HG02588 (cell line): Measurements from ENCODE around the gene RUNX1.

Experiments
- ATAC-seq: cut with Tn5 transposase; IDR thresholded peaks from one replicate; pipeline ENCODE4 v1.9.1; 2021; ENCODE audit warnings: mild to moderate bottlenecking, moderate library complexity; ENCODE audit not compliant: unreplicated experiment

The RUNX1 gene

DNA sequence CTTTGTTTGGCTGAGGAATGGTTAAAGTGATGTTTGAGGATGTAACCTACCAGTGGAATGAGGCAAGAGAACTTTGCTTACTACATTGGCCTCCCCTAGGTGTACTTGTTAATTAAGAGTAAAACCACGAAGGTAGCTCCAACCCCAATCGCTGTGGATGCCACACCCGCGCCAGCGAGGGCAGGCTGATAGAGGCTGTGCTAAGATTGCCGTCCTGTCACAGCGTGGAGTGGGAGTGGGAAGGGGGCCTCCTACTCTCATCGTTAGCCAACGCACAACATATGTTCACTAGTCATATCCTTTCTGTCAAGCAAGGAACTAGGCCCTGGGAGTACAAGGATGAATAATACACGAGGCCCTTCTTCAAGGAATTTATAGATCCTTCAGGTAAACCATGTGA is 99.6 kb downstream of the RUNX1 start:
- no peak for ATAC-seq

DNA sequence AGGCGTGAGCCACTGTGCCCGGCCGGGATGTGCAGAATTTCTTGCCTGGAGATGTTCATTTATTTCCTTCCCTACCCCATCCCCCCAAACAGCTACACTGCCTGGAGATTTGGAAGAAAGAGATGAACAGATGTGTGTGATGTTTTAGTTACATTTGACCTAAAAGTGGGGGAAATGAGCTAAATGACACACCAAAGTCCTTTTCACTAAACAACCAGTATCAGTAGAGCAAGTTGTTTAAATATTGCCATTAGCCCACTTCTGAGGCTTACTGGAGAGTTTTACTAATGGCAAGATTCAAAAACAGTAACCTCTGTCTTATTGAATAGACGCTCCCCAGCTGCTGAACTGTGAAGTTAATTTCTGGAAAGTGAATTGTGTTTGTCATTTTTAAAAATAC is 100.1 kb downstream of the RUNX1 start:
- no peak for ATAC-seq

DNA sequence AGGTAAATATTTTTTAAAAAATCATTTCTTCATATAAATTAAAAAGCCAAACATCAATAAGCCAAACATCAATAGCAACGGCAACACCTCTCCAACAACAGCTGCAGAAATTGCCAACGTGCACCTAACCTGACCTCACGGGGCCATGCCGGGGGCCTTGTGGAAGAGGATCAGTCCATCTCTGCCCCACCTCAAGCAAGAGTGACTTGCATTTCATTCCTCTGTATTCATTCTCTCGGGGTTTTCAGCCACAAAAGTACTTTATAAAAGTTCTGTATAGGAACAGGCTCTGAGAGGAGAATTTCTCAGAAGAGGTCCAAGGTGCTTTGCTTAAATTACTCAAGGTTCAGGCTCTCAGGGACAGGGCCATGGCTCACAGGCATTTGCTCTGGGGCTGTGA is 100.9 kb downstream of the RUNX1 start:
- ATAC-seq: no peak

DNA sequence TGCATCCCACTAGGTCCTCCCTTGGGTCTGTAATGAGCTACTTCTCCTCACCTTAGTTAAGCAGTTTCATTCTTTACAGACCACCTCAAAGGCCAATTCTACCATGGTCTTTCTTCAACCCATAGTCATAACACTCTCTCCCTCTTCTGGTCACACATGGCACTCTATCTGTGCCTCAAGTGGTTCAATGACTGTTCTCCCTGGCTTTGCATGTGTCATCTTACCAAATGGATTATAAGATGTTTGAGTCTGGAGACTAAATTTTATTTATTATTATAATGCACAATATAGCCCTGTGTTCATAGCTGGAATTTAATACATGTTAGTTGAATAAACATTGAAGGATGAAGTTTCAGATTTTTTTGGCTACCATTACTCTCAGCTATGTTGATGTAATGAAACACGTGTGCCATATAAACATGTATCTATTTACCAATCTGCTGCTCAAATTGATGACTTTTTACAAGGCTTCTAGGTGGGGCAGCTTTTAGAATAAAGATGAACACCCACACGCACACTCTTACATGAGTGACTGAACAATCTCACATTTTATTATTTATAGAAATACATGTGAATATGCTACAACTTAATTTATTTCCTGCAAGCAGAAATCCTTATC is 102.1 kb downstream of the RUNX1 start:
- ATAC-seq: no peak

DNA sequence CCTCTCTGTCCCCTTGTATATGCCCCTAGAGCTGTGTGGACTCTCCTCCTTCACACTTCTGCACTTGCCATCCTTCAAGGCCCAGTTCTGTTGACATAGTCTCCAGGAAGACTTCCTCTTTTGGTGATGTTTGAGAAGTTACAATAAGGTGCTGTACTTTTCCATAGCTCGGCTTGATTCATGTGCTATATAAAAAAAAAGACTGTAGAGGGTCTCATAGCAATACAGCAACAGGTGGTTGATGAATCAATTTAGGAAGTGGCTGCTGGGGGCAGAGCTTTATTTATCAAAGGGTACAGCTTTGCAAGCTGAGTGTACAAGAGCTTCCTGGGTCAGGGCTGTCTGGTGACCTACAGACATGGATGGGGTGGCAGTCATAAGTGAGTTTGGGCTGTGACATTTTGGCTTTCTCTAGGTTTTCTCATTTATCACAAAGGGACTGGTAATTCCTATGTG is 102.7 kb downstream of the RUNX1 start:
- ATAC-seq: no peak

DNA sequence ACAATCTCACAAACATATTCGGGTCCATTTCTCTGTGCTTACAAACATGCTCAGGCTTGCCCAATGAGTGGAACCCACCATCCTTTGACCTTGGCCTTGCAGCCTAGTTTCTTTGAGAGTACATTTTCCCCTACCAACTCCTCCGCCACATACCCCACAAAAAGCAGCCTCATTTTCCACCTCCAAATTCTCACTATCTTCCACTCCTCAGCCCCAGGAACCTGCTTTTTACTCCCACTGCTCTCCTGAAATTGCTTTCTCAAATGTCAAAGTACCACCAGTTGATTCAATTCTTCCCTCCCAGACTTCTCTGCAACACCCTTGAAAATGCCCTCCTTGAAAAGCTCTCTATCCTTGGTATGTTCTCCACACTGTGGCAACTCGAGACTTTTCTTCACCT is 103.8 kb downstream of the RUNX1 start:
- ATAC-seq: no peak

DNA sequence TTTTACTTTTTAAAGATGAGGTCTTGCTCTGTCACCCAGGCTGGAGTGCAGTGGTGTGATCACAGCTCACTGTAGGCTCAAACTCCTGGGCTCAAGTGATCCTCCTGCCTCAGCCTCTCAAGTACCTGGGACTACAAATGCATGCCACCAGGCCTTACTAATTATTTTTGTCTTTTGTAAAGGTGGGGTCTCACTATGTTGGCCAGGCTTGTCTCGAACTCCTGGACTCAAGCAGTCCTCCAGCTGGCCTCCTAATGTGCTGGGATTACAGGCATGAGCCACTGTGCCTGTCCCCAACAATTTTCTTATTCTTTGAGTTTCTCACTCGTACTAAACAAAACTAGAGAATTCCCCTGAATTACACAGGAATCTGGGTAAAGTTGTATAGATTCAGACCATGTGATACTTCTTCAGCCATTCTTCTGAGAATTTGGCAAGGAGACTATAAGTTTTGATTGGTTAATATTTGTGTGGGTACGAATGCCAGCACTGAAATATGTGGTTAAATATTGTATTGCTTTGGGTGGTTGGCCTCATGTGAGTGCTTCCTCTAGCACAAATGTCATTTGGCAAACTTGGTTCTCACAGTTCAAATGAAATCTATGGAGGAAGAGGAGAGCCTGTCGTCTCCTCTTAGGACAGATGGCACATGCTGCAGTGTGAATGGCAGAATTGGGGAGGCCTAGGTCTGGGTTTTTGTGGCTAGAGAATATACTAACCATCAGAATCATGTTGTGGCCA is 104.9 kb downstream of the RUNX1 start:
- no peak for ATAC-seq

DNA sequence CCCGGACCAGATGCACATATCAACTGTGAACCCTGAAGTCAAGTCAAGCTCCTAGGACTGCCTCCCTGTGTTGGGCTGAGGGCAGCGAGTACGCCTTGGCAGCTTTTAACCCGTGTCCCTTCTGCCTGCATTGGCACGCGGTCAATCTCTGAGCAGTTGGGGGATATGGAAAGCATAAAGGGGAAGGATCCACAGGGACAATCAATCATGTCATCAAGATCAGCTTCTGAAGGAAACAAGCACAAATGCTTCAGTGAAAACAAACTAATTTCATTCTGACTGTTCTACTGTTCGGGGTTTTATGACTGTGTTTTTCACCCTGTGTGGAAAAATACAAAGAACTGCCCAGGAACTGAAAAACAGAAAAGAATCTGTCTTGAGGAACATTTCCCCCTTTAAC is 106.2 kb downstream of the RUNX1 start:
- no peak for ATAC-seq

DNA sequence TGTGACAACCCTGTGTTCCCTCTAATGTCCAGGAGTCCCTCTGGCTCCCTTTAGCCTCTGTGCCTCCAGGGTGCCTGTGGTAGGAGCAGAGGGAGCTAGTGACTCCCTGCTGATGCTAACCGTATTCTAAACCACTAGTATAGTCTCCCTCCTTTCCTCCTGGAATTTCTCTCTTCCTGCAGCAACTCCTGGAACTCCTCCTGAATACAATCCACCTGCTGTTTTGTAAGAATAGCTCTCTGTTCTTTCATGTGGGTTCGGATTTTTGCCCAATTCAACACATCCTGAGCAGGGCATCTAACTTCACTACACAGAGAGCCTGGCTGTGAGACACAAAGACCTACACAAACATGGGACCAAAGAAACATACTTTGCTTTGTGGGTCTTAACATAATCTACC is 107.9 kb downstream of the RUNX1 start:
- no peak for ATAC-seq

DNA sequence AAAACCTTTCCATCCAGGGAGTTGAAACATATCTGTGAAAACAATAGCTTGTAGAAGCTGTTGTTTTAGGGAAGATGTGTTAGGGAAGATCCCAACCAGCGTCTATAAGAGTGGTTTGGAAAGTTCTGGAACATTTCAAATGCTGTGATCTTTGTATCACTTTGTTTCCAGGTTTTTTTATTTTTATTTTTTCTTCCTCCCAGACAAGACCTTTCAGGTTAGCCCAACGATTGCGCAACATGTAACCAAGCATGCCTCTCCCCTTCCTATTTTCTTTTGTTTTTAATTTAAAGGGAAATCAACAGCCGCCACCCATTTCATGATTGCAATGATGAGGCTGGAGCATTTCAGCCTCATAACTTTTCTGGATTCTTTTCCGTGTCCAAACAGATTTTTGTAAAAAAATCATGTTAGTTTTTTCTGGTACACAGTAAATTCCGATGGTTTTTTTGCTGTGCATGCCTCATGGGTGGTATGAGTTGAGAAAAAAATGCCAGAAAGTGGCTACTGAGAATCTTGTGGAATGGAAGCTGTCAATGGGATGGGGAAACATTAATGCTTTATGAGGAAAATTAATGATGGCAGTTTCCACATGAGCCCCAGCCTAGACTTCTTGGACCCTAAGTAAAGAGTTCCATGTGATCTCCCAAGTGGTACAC is 109.3 kb downstream of the RUNX1 start:
- no peak for ATAC-seq

DNA sequence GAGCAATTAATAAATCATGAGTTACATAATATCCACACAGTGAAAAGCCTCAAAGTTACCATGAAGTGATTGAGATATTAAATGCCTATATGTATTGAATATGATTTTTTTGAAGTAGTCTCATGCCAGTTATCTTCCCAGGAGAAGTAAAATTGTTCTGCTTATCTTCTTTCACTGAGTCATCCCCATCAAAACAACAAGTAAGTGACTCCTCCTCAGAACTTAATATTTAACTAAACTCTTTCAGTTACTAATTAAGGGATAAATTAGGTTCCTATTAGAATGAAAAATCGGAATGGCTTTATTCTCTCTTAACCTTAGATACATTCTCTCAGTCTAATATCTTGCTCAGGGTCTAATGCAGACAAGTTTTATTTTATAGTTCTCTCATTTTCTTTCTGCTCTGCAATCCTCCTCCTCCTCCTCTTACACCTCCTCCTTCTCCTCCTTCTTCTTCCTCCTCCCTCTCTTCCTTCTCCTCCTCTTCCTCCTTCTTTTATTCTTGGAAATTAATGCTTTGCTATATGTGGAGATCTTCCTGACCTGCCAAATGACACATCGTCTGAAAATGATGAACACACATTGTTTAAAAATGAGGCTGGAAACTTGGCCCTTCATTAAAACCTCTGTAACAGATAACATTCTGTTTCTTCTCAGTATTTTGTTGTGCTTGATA is 110.9 kb downstream of the RUNX1 start:
- ATAC-seq: no peak

DNA sequence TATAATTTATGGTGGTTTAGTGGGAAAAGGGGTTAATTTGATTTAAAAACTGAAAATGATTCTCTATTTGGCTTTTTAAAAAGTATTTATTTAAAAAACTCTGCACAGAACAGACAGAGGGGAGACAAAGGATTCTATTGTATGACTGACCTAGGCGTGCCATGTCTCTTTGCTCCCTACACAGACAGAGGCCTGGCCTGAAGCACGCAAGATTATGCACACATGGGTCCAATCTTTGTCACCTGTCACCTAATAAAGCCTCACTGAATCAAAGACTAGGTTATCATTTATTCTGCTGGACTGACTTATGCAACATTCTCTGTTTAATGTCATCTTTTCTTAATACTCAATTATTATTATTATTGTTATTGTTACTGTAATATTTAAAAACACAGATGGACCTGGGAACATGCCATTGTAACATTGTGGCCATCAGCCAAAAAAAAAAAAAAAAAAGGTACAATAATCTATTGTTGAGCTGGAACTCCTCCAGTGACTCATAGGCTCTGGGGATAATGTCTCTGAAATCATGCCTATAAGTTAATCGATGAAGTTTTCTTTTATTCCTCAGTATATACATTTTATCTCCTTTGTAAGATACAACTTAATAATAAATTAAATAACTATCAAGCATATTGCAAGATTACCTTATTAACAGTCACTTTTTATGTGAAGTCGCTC is 112.1 kb downstream of the RUNX1 start:
- ATAC-seq: no peak

DNA sequence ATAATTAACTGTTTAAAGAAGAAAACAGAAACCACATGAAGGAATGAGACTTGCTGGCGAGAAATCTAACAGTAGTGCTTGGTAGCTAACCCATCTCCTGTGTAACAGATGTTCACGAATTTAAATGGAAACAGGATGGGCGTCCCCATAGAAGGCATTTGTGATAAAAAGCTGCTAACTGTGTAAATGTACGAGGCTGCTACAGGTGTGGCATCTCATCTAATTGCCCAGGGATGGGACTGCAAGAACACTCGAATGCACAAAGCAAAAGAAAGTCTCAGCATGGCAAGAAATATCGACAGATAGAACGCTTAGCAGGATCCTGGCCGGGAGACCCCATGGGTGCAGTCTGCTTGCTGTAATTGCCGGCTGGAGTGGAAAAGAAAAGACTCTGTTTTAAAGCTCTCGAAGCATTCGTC is 112.7 kb downstream of the RUNX1 start:
- no peak for ATAC-seq

DNA sequence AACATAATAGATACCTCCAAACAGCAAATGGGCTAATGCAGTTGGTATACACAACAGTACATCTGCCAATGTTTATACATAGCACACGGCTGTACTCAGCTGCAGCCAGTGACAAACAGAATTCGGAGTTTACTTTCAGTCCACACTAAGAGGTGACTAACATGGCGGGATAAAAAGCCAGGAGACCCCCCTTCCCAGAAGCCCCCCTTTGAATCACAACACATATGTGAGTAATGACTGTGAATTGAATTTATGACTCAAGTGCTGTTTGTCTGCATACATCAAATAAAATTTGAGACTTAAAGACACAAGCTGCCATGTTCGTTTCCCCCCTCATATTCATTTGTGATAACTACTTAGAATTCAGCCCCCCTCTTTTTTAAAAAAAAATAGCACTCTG is 113.2 kb downstream of the RUNX1 start:
- ATAC-seq: no peak

DNA sequence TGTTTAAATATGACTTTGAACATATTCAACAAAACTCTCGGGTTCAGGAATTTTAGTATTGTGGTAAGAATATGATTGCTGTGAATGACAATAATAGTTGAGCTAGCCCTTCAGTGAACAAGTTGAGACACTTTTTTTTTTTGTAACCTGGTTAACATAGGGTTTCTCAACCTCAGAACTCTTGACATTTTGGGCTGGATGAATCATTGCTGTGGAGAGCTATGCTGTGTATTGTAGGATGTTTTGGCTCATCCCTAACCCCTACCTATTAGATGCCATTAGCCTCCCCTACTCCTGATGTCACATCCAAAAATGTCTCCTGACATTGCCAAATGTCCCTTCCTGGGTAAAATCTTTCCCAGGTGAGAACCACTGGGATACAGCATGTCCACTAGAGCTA is 113.7 kb downstream of the RUNX1 start:
- no peak for ATAC-seq

DNA sequence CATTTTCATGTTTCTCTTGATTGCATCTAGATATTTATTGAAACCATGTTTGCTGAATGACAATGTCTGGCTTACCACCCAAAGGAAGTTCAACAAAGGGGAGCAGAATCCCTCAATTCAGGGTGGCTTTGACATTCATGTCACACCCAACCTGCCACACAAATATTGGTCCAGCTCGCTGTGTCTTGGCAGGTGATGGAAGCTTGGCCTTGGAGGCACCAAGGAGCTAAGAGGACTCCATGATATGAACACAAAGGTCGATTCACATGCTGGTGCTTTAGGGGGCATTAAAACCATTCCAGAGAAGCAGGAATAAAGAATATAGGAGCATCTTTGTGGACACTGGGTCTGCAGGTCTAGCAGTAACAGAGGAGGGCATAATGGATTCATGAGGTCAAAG is 114.8 kb downstream of the RUNX1 start:
- no peak for ATAC-seq

DNA sequence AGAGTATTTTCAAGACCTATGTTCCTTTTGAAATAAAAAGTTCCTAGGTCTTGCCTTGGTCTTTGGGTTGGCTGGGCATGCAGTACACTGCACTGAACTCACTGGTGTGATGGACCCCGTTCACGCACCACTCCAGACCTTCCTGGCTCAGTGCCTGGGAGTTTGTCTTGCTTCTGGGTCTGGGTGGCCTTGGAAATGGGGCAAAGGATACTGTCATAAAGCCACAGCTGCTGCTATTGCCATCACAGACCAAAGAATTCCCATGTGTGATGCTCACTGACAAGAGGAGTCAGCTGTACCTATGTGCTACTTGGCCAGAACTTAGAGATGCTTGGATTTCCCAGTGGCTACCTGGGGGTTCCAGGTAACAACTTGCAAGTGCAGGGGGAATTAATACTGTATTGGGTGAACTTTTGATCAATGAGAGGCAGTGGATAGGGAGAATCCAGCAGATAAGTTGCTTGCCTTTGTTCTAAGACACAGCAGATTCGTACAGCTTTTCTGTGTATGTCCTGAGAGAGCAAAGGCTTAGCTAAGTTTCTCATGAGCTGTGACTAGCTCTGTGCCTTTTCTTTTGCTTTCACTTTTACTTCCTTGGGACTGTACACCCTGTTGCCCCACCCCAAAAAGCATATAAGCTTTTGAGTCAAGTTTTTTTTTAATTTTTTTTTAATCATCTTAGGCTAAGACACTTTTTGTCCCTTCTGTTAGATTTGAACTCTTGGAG is 115.3 kb downstream of the RUNX1 start:
- ATAC-seq: no peak

DNA sequence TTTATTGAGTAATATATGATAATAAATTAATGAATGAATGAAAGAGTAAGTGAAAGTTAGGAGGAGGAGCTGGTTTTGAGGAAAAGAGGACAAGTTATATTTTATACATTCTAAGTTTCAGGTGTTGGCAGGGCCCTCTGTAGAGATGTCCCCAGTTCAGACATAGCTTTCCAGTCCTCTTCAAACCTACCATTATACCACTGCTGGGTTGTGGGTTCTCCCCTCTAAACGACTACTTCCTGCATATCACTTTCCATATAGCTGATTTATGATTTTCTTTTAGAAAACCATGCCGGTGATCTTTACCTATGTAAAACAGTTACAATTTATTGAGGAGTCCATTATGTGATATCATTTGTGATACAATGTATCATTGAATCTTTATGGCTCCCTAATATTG is 116.9 kb downstream of the RUNX1 start:
- ATAC-seq: no peak

DNA sequence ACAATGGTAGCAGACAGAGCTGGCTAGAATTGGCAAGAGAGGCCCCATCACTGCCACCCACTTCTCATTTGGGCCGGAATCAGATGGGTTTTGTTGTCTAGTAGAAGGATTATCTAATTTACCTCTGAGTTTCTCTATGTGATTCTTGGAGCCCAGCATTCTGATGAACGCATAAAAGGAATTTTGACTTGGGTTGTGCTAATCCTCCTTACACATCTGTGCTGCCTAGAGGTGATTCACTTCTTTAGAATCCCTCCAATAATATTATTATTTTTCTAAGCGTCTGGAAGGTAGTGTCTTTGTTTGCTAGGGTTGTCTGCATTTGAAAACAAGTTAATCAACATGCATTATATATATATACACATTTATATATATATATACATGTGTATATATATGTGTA is 118.1 kb downstream of the RUNX1 start:
- no peak for ATAC-seq

DNA sequence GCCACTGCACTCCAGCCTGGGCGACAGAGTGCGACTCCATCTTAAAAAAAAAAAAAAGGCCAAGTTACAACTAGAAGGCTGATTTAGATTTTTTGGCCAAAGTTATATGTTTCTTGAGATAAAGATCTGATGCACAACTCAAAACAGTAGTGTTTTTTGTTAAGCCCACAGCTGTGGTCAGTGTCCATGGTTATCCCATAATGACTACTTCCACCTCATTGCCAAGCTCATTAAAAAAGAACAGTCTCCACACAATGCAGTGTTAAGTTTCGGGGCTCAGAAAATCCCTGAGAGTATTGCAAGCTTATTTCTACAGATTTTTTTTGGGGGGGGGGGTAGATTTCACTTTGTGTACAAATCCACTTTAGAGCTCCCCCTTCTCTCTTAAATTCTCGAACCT is 120.5 kb downstream of the RUNX1 start:
- ATAC-seq: no peak

DNA sequence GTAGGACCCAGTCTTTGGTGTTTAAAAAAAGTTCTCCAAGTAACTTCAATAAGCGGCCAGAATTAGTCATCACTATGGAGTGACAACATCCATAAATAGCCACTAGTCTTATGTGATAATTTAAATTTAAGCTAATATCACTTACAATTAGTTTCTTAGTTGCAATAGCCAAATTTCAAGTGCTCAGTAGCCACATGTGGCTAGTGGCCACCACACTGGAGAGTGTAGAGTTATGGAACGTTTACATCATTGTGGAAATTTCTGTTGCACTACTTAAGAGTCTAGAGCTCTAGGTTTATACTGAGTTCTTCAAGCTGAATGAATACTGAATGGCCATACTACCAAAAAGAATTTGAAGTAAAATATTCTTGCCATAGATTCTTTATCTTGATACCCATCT is 121.1 kb downstream of the RUNX1 start:
- no peak for ATAC-seq
